ENCODE measurements around the gene GPR31.

GPR31 gene

DNA sequence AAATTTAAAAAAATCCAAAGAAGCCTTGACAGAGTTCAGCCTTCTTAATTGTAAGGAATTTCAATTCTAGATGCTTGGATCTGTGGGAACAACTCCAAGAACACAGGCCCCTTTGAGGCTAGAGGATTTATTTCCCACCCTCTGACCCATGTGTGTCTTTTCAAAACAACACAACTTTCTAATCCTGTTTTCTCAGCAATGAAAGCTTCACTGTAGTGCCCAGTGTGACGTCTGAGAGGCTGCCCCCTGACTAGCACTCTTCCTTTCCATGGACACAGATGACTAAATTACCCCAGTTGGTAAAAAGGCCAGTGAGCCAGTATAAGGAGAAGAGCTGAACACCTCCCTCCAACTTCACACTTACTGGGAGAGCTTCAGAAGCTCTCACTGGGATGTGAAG, 51.4 kb downstream of the GPR31 start:
- H3K9ac ChIP-seq = no peak overlapping the region
- H3K27ac ChIP-seq = no peak overlapping the region
- no peaks in the 10 kb centered on the region for H3K79me2 ChIP-seq
- no peak overlapping the region for H2AFZ ChIP-seq
- H3K4me2 ChIP-seq (ENCODE audit: low read length) = no peak overlapping the region
- no peaks in the 10 kb centered on the region for H3K9me3 ChIP-seq (ENCODE audit: control insufficient read depth, low read length)
- TF ChIP-seq, protein P1, sequence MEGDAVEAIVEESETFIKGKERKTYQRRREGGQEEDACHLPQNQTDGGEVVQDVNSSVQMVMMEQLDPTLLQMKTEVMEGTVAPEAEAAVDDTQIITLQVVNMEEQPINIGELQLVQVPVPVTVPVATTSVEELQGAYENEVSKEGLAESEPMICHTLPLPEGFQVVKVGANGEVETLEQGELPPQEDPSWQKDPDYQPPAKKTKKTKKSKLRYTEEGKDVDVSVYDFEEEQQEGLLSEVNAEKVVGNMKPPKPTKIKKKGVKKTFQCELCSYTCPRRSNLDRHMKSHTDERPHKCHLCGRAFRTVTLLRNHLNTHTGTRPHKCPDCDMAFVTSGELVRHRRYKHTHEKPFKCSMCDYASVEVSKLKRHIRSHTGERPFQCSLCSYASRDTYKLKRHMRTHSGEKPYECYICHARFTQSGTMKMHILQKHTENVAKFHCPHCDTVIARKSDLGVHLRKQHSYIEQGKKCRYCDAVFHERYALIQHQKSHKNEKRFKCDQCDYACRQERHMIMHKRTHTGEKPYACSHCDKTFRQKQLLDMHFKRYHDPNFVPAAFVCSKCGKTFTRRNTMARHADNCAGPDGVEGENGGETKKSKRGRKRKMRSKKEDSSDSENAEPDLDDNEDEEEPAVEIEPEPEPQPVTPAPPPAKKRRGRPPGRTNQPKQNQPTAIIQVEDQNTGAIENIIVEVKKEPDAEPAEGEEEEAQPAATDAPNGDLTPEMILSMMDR (IDR thresholded peaks at IDR 0.05) = no peak
- H3K4me3 ChIP-seq (ENCODE audit: low read depth, low read length) = no peak overlapping the region
- H3K36me3 ChIP-seq (ENCODE audit: control insufficient read depth, insufficient read depth, low read length) = no peaks in the 10 kb centered on the region
- no peaks in the 10 kb centered on the region for H3K4me1 ChIP-seq
- no peaks in the 10 kb centered on the region for H3K27me3 ChIP-seq (ENCODE audit: control insufficient read depth, insufficient read depth, low read length)
